Activated CD8-positive, alpha-beta T cell treated with anti-CD3 and anti-CD28 coated beads for 36 hours (primary cell): ENCODE measurements around the gene HEPACAM. TPM values are rescaled to one million over a fixed set of nuclear protein-coding genes. Genes with fewer than 3 reads are reported as not detected.

Experiments
- ATAC-seq: fragments of 200-7000 bp; cut with Tn5 transposase; one replicate; pipeline ENCODE4 v1.10.0; 2021; ENCODE audit warnings: mild to moderate bottlenecking, moderate library complexity
- CTCF ChIA-PET: fragments of 350-600 bp; sonication (Branson Sonifier 250); formaldehyde crosslinking; loops from one replicate; lab custom pipeline; 2021; ENCODE audit warnings: antibody characterized with exemption; lab: Charles Lee
- POLR2A ChIA-PET: fragments of 350-600 bp; sonication (Branson Sonifier 250); formaldehyde crosslinking; loops from one replicate; lab custom pipeline; 2021; ENCODE audit warnings: antibody characterized with exemption; lab: Charles Lee
- DNase-seq: peaks from one replicate; pipeline ENCODE4 v3.0.0-alpha.2; 2020
- H3K27ac Mint-ChIP-seq: one replicate; pipeline ENCODE4 v1.8.0; 2021; ENCODE audit warnings: mild to moderate bottlenecking, mixed read lengths
- H3K27me3 Mint-ChIP-seq: one replicate; pipeline ENCODE4 v1.8.0; 2021; ENCODE audit warnings: mixed read lengths
- H3K36me3 Mint-ChIP-seq: one replicate; pipeline ENCODE4 v1.8.0; 2021; ENCODE audit warnings: low read depth, mixed read lengths
- H3K4me1 Mint-ChIP-seq: one replicate; pipeline ENCODE4 v1.8.0; 2021; ENCODE audit warnings: low read depth, mixed read lengths
- H3K4me3 Mint-ChIP-seq: one replicate; pipeline ENCODE4 v1.8.0; 2021; ENCODE audit warnings: mild to moderate bottlenecking, moderate library complexity, mixed read lengths
- H3K9me3 Mint-ChIP-seq: one replicate; pipeline ENCODE4 v1.8.0; 2021; ENCODE audit warnings: mixed read lengths
- intact Hi-C: fragments of 100-400 bp; cut with micrococcal nuclease; formaldehyde crosslinking; loops from one replicate; pipeline ENCODE4 v1.10.0; 2022
- total RNA-seq, 2 experiments: library from RNA; stranded (reverse); gene quantifications; one replicate each; pipeline ENCODE4 v1.2.3, GENCODE V29; 2021
- TF ChIP-seq, protein P1 (sequence below): fragments of 200-600 bp; IDR thresholded peaks from one replicate; pipeline ENCODE4 v1.8.0; 2022; ENCODE audit warnings: antibody characterized with exemption, mild to moderate bottlenecking

Gene HEPACAM
- total RNA-seq, 2 experiments from 2014 or later, result 0.11 TPM; not detected in 1

DNA sequence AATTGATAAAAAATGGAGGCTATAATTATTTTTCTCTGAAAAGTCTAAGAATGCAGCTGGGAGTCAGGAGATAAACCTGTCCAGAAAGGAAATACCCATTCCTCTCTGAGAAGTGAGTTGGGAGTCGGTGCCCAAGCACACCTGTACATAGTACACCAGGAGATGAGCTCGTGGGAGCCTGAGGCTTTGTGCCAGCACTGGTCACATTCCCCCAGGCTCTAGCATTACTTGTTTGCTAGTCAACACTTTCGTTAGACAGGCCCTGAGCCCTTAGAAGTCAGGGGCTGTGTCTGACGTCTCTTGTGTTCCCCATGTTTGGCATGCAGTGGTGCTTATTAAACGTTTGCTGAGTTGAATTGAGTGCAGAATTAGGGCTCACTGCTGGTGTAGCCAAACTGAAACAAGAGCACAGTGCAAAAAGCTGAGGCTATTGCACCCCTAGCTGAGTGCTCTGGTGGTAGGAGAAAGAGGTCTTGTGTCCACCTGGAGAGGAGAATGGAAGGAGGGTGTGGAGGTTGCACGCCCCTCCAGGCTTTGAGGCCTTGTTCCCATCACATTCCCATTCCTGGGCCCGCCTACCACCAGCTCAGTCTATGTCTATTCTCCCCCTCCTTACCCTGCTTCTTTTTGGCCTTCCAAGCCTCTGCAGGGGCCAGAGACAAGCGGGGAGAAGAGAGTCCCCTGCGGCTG is 45.0 kb downstream of the HEPACAM start:
- Mint-ChIP-seq H3K4me3 (no peak overlapping the region), H3K27ac (no peak overlapping the region), H3K9me3 (no peaks in the 10 kb centered on the region), H3K4me1 (no peaks in the 10 kb centered on the region), H3K27me3 (no peaks in the 10 kb centered on the region), H3K36me3 (no peaks in the 10 kb centered on the region)
- ATAC-seq (no peak), DNase-seq (no peak)
- ChIA-PET CTCF (interaction anchor here (0.6 to 3.3 kb wide), 4 partner anchors 14 to 52 kb away, joined by 3 to 10 read pairs (median 6); partner anchors contain the start of gene ROBO3), POLR2A (no interaction called here)
- TF ChIP-seq, protein P1, sequence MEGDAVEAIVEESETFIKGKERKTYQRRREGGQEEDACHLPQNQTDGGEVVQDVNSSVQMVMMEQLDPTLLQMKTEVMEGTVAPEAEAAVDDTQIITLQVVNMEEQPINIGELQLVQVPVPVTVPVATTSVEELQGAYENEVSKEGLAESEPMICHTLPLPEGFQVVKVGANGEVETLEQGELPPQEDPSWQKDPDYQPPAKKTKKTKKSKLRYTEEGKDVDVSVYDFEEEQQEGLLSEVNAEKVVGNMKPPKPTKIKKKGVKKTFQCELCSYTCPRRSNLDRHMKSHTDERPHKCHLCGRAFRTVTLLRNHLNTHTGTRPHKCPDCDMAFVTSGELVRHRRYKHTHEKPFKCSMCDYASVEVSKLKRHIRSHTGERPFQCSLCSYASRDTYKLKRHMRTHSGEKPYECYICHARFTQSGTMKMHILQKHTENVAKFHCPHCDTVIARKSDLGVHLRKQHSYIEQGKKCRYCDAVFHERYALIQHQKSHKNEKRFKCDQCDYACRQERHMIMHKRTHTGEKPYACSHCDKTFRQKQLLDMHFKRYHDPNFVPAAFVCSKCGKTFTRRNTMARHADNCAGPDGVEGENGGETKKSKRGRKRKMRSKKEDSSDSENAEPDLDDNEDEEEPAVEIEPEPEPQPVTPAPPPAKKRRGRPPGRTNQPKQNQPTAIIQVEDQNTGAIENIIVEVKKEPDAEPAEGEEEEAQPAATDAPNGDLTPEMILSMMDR, result no peak
- intact Hi-C loops, result no loop called here

DNA sequence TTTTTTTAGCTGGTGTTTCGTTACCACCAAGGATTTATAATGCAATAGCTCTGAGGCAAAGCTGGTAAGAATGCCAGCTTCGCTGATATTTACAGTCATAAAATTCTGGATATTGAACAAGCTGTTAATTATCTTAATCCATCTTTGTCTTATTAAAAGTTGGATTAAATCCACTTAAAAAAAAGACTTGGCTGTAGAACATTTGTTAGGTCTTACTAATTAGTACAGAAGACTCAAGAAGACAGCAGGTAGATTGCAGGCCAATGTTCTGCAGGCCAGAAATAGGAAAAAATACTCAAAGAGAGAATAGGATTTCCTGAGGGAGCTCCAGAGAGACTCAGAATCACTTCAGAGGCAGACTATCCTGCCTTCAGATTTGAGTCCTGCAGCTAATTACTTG is 45.7 kb downstream of the HEPACAM start:
- DNase-seq (no peak), ATAC-seq (no peak)
- H3K27me3 Mint-ChIP-seq, result no peaks in the 10 kb centered on the region
- no peaks in the 10 kb centered on the region for H3K36me3 Mint-ChIP-seq
- intact Hi-C loops, result no loop called here
- no peak overlapping the region for H3K27ac Mint-ChIP-seq
- TF ChIP-seq, protein P1, result no peak
- H3K4me1 Mint-ChIP-seq, result no peaks in the 10 kb centered on the region
- ChIA-PET POLR2A (no interaction called here), CTCF (interaction anchor here (0.6 to 3.3 kb wide), 4 partner anchors 14 to 52 kb away, joined by 3 to 10 read pairs (median 6); partner anchors contain the start of gene ROBO3)
- H3K4me3 Mint-ChIP-seq, result no peak overlapping the region
- no peaks in the 10 kb centered on the region for H3K9me3 Mint-ChIP-seq

DNA sequence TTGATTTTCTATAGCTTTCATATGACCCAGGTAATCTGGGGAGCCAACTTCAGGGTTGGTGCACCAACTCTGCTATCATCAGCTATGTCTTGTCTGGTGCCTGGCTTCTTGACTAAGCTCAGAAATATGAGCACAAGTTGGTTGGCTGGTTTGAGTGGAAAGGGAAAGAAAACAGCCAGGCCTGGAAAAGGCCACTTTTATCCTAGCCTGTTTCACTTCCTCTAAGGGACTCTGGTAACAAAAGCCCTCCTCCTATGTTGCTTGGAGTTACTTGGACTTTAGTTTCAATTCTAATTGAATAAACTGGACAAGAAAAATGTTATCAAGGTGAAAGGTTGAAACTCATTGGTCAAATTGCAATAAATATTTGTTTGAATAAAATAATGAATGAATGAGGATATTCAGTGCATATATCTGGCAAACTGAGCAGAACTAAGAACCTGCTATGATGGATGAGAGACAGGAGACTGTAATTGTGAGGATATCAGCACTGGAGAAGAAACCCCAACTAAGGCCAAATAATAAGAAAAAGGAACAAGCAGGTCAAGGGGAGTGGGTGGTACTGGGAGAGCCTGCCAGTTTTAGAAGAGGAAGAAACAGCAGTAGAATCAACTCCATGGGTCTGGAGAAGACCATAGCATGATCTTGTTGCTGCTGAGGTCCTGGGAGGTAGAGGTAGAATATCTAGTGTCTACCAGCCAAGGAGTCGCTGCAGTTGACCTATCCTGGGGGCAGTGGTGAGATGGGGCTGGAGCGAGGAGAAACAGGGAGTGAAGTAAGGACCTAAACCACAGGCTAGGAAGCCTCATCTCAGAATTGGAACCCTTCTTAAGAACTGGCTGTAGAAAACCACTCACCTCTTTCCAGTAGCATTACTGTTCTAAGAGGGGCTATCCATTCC is 46.4 kb downstream of the HEPACAM start:
- ATAC-seq (no peak), DNase-seq (no peak)
- TF ChIP-seq, protein P1, result no peak
- Mint-ChIP-seq H3K27me3 (no peaks in the 10 kb centered on the region), H3K27ac (no peak overlapping the region), H3K4me3 (no peak overlapping the region), H3K9me3 (no peaks in the 10 kb centered on the region), H3K36me3 (no peaks in the 10 kb centered on the region), H3K4me1 (no peaks in the 10 kb centered on the region)
- CTCF ChIA-PET, result interaction anchor here (1.6 to 3.3 kb wide), 3 partner anchors 13 to 24 kb away, joined by 5 to 10 read pairs (median 7); partner anchors contain the start of gene ROBO3
- intact Hi-C loops, result no loop called here
- POLR2A ChIA-PET, result no interaction called here

DNA sequence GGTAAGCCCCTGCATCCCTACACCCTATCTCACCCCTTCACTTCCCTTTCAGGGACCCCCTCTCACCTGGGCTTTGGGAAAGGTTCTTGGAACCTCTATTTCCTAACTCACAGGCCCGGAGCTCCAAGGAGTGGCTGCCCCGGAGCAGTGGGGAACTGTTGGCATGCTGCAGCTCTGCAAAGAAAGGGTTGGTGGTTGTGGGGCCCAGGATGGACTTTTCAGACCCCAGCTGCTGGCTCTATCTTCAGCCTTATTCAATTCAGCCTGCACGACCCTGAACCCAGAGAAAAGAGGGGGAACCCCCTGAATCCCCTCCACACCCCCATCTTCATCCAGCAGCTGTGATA is 48.2 kb downstream of the HEPACAM start:
- CTCF ChIA-PET, result interaction anchor here (1.6 kb wide), 1 partner anchor 11 kb away, joined by 5 read pairs; no protein-coding TSS in a partner anchor
- POLR2A ChIA-PET, result interaction anchor here (1.0 kb wide), 1 partner anchor 10 kb away, joined by 3 read pairs; no protein-coding TSS in a partner anchor
- no peak overlapping the region for H3K27ac Mint-ChIP-seq

More for the DNA sequence above, 48.2 kb downstream of the HEPACAM start:
- TF ChIP-seq, protein P1, result no peak
- H3K27me3 Mint-ChIP-seq, result no peaks in the 10 kb centered on the region
- ATAC-seq (no peak), DNase-seq (no peak)
- no peak overlapping the region for H3K4me3 Mint-ChIP-seq
- no peaks in the 10 kb centered on the region for H3K4me1 Mint-ChIP-seq
- intact Hi-C loops, result no loop called here
- H3K9me3 Mint-ChIP-seq, result no peaks in the 10 kb centered on the region
- no peaks in the 10 kb centered on the region for H3K36me3 Mint-ChIP-seq
